Right ventricle myocardium inferior (tissue), 1 donor: ENCODE results near the gene ITPR1. TPM values are rescaled to one million over a fixed set of nuclear protein-coding genes. Genes with fewer than 3 reads are reported as not detected.

Source experiments
- ATAC-seq: fragments of 200-7000 bp; cut with Tn5 transposase; one replicate; pipeline ENCODE4 v1.9.1; 2020; ENCODE audit warnings: mild to moderate bottlenecking, moderate library complexity
- DNase-seq: peaks from one replicate; pipeline ENCODE4 v3.0.0; 2021; ENCODE audit errors: missing footprints
- intact Hi-C: fragments of 100-400 bp; cut with DNase I; formaldehyde crosslinking; loops from one replicate; pipeline ENCODE4 v1.11.0; 2022
- total RNA-seq: library from RNA; stranded (reverse); fragmentation: NEBNext Ultra II Directional; extraction: Animal tissue kit (Norgen Biotek cat#: 25700); gene quantifications from one replicate; pipeline ENCODE4 v1.2.1, GENCODE V29; 2021
- donor health status: DM: no; HTN: yes; CAD: no; lungs with severe emphysema.

The ITPR1 gene
- total RNA-seq, 1 donor from 2014 or later: 22.4 TPM

DNA sequence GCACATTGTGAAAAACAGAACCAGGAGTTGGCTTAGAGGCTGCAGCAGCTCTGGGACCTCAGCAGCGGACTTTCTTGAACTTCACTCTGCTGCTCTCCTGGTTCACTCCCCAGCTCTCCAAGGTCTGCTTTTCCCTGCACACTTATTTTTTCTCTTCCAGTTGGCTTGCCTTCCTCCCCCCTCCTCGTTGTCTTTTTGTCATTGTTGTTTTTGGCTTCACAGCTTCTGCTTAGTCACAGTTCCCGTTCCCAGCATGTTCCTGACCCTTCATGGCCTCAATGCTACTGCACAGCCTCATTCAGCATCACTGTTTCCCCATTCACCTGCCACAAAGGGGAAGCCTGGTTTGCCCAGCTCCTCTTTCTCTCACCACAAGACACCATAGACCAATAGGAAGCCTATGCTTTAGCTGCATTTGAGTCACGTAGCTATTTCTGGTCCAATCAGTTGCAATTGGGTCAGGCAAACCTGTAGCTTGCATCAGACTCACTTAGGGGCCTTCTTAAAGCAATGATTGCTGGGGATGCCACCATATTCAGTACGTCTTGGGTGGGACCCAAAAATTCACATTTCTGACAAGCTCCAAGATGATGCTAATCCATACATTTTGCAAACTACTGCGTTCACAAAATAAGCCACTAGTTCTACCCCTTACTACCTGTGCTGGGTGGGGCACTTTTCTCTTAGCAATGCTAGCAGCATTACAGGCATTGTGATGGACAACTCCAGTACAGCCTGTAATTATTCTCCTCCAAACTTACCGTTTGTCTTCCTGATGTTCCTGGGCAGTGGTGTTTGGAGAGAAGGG is 18.3 kb upstream of the ITPR1 start:
- intact Hi-C loops: no loop called here

DNA sequence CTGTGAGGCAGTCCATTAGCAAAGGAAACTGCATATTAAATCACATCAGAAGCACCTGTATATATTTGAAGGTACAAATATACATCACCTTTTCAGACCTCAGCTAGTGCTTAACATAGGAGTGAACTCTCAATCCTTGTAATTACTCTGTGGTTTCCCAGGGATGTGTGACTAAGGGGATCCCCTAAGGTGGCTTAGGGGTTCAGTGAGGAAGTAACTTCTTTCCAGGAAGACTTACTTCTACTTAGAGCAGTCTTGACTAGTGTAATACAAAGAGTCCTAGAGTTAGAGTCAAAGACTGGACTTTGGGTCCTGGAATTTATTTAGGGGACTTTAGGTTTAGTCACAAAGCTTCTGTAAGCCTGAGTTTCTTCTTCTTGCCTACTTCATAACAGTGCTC is 17.3 kb upstream of the ITPR1 start:
- DNase-seq (no peak), ATAC-seq (no peak)
- intact Hi-C loops: no loop called here

More for the DNA sequence above, 18.3 kb upstream of the ITPR1 start:
- DNase-seq (no peak), ATAC-seq (peak; percentile 80)

DNA sequence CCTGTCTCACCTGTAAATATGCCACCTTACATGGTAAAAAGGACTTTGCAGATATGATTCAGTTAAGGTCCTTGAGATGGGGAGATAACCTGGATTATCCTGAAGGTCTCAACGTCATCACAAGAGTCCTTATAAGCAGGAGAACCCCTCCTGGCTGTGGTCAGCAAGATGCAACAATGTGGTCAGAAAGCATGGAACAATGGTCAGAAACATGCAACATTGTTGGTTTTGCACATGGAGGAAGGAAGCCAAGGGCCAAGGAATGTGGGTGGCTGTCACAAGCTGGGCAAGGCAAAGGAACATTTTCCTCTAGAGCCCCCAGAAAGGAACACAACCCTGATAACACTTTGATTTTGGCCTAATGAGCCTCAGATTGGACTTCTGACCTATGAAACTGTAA is 16.7 kb upstream of the ITPR1 start:
- intact Hi-C loops: no loop called here
- no peak for ATAC-seq
- no peak for DNase-seq

DNA sequence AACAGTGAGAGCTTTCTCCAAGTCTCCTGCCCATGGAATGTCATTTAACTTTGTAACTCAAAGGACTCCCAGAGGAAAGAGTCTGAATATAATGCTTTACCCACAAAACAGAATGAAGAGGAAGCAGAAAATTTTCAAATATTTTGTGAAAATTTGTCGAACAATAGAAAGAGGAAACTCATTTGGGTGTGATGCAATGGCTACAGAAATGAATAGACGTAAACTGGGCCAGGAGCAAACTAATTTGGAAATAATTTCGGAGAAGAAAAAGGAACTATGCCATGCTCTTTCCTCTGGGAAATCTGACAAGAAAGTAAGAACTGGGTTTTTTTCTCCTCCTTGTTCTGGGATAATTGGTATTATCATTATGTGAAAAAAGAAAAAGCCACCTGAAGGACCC is 14.9 kb upstream of the ITPR1 start:
- ATAC-seq (no peak), DNase-seq (no peak)
- intact Hi-C loops: no loop called here

DNA sequence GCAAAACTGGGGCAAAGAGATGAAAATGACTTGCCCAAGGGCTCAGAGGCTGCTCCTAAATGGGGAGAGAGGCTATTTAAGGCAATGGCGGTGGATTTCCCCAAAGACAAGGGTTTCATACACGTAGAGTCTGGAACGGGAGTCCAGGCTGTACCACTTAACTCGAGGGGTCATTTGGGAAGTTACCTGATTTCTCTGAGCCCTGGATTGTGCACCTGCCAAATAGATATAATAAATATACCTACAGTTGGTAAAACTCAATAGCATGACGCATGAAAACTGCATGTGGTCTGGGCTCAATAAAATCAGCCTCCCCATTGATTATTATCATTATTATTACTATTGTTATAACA is 1.3 kb upstream of the ITPR1 start:
- DNase-seq: no peak
- no peak for ATAC-seq
- intact Hi-C loops: loop anchor here (1.0 to 10.0 kb wide), 4 partner anchors 35 to 141 kb away; no protein-coding TSS in a partner anchor

DNA sequence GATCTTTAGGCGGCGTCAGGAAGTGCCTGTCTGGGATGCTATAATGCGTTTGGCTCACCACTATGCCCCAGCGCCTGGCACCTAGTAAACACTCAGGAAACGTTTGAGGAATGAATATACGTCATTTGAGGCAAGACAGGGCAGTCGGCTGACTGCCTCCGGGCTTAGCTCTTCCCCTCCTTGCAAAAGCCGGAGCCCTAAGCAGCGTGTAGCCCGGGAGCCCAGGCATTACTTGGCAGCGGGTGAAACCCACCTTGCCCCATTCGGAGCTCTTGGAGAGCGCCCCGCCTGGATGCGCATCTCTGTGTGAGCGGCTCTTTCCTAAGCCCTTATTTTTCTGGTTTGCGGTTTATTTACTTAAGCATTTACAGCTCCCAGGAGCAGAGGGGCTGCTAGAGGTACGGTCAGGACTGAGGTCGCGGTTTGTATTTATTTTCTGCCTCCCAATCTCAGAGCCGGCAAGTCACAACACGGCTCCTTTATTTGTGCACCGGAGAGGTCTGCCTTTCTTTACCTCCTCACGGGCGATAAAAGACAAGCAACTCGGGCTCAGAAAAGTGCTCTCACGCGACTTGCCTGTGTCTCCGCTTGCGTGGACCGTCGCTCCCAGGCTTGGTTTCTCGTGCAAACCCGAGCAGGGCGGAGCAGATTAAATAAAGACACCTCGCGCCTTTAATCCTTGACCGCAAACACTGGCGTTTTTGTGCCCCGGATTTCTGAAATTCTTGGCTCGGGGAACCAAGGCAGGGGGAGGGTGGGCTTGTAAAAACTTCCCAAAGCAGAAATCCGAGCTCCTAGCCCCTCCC is 737 bp upstream of the ITPR1 start:
- ATAC-seq (peak; percentile 33), DNase-seq (peak; percentile 75)
- intact Hi-C loops: loop anchor here (1.0 to 10.0 kb wide), 4 partner anchors 35 to 141 kb away; no protein-coding TSS in a partner anchor

DNA sequence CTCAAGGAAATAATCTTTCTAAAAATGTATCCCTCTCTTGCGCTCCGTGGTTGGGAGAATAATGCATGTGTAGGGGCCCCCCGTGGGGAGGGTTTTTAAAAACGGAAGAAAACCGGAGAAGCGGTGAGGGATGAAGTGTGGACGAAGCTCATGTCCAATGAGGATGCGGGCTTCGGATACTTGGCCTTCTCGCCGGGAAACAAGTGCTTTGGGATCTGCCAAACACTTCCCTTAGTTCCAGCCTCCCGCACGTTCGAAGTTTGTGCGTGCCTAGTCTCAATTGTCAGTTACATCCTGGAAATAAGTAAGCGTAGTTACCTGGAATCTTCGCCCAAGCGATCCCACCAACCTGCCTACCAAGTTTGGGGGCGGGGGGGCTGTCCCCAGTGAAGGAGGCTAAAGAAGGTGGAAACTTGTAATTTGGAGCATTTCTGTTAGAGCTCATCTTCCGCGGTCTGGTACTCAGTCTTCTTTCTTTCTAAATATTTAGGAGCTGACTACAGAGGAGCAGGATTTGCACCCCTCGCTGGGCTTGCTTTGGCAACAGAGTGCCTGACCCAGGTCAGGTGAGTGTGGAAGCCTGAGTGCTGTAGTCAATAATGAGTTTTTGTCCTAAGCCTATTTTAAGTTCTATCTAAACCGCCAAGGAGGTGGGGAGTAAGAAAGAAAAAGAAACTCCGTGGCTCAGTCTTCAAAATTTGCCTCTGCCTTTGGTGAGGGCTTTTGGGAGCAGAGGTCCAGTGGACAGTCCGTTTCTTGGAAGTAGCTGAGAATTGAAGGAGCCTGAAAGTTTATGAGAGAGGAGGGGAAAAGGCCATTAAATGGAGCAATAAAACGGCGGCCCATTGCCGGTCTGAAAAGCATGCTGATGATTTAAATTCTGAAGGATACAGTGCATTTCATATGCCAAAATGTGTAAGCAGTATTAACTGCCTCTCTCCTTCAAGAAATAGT is 1.1 kb downstream of the ITPR1 start:
- no peak for ATAC-seq
- intact Hi-C loops: loop anchor here (2.0 to 10.0 kb wide), 3 partner anchors 33 to 139 kb away; no protein-coding TSS in a partner anchor
- DNase-seq: no peak

DNA sequence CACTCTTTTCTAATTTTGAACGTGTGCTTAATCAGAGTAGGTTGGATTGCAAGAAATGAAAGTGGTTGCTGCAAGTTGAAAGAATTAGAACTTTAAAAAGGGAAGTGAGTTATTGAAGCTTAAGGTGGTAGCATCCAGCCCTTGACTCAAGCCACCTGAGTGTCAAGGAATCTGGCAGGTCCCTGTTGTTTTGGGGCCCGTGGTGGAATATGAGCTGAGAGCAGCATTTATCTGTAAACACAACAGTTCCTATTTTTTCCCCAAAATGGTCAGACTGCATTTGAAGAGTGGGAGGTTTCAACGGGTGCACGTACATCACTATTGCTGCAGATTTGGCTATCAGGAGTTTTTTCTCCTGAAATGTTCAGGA is 1.7 kb downstream of the ITPR1 start:
- DNase-seq: no peak
- intact Hi-C loops: loop anchor here (5.0 to 10.0 kb wide), 2 partner anchors 32 to 140 kb away; no protein-coding TSS in a partner anchor
- ATAC-seq: no peak

DNA sequence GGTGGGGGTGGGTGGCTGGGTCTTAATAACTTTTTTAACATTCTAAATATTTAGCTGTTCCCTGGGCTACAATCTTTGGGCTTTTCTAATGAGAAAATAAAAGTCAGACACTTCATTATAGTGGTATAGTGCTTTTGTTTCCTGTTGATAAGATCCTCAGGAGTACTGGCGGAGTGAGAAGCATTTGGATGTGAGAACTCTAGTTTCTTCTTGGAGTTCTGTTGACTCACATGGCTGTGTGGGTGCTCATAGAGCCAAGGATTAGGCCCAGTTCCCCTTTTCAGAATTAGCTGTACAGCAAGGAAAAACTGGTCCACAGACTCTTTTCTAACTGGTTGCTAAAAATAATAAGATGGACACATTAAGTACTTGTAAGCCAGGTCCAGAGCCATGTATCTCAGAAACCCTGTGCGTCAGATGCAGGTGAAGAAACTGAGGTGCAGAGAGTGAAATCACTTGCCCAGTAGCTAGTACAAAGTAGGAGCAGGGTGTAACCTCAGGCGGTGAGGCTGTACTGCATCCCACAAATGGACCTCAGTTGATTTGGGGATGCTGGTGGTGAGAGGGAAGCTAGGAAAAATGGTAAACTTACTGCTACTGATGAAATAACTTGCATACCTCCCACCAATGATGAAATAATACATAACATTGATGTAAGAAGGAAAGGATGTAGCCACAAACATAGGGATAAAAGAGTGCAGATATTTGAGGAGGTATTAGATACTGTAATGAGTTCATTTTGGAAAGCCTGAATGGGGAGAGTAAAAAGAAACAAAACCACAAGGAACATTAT is 2.3 kb downstream of the ITPR1 start:
- no peak for ATAC-seq
- DNase-seq: no peak
- intact Hi-C loops: loop anchor here (10.0 kb wide), 1 partner anchor 141 kb away; no protein-coding TSS in a partner anchor

DNA sequence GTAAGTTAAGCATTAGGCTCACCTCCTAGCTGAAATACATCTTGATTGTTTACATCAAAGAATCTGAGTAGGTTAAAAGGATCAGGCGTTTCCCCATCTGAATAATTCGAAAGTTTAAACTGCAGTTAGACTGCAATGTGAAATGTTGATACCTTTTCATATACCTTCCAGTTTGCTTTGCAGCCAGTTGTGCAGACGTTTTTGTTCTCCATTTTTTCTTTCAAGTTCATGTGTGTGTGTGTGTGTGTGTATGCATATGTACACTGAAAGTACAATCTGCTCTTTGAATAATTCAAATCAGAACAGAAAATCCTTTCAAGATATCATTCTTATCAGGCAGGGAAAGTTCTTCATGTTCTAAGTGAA is 2.9 kb downstream of the ITPR1 start:
- intact Hi-C loops: loop anchor here (10.0 kb wide), 1 partner anchor 141 kb away; no protein-coding TSS in a partner anchor
- ATAC-seq (no peak), DNase-seq (no peak)

DNA sequence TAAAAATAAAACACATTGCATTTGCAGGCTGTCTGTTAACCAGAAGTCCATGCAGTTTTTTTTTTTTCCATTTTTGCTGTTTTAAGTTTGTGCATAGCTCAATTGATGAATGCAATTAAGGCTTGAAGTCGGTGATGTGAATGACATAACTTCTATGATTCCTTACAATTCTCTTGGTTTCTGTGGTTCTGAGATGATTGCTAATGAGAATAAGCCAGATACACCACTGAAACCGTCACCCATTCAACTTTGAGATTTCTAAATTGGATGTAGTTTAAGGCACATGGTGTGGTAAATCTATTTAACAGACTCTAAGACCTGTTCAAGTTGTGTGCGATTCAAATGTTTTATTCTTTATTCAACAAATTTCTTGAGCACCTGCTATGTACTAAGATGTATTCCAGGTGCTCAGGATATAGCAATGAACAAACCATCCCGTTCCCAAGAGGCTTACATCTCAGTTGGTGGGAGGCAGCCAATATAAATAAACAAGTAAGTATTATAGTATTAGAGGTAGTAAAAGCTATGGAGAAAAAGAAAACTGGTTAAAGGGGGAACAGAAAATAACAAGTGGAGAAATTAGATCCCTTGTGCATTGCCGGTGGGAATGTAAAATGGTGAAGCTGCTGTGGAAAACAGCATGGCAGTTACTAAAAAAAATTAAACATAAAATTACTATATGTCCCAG is 4.0 kb downstream of the ITPR1 start:
- ATAC-seq (no peak), DNase-seq (no peak)
- intact Hi-C loops: loop anchor here (10.0 kb wide), 1 partner anchor 142 kb away; no protein-coding TSS in a partner anchor

DNA sequence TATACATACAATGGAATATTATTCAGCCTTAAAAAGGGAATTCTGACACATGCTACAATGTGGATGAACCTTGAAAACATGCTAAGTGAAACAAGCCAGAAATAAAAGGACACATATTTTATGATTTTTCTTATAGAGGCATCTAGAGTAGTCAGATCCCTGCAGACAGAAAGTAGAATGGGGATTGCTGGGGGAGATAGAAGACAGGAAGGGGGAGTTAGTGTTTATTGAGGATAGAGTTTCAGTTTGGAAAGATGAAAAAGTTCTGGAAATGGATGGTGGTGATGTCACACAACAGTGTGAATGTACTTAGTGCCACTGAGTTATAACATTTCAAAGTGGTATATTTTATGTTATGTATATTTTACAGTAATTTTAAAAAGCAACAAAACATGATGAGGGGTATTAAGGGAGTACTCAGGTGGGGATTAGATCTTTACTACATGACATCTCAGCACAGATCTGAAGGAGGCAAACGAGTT is 4.7 kb downstream of the ITPR1 start:
- ATAC-seq (no peak), DNase-seq (no peak)
- intact Hi-C loops: loop anchor here (10.0 kb wide), 1 partner anchor 143 kb away; no protein-coding TSS in a partner anchor

DNA sequence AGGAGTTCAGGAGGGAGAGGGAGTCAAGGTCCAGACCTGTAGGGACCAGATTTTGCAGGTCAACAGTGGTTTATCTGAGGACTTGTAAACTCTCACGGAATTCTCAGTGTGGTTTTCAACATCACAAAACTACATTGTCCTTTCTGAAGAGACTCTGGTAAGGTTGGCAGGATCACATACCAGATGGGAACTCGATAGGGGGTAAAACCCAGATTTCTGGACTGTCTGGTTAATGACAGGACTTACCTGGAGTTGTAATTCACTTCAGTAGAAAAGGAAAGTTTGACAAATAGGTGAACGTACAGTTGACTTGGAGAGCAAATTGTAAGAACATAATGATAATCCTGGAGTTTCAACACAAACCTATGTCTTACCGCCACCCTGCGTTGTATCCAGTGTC is 5.3 kb downstream of the ITPR1 start:
- DNase-seq (no peak), ATAC-seq (no peak)
- intact Hi-C loops: loop anchor here (10.0 kb wide), 1 partner anchor 144 kb away; no protein-coding TSS in a partner anchor

DNA sequence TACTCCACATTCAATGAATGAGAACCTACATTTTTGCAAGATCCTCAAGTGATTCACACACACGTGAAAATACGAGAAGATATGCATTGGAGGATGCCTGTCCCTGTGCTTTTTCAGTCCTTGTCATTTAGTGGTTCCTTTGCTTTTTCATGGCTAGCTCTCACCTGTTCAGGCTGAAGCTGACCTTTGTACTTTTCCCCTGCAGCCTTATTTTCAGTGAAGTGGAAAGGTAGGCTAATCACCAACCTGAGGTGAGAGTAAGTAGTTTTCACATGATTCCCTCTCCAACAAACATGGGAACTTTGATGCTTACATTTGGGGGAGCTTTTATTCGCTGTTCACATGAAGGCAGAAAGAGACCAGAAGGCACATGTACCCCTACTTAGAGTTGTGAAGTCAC is 8.3 kb downstream of the ITPR1 start:
- no peak for DNase-seq
- no peak for ATAC-seq
- intact Hi-C loops: no loop called here

DNA sequence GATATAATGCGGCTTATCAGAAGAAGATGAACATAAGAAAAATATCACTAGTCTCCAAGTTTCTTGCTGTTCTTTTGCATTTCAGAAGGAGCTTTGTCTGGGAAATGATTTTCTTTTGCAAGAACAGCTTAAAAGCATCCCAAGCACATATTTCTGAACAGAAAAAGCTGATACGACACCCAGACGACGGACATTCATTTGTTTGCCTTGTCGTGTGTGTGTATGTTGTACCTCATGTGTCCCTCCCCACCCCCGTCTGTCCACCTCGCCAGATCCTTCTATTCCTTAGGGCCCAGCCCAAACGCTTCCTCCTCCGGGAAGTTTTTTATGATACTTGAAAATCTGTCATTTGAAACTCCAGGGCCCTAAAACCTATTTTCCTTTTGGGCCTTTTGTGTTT is 8.8 kb downstream of the ITPR1 start:
- DNase-seq: no peak
- intact Hi-C loops: no loop called here
- no peak for ATAC-seq

DNA sequence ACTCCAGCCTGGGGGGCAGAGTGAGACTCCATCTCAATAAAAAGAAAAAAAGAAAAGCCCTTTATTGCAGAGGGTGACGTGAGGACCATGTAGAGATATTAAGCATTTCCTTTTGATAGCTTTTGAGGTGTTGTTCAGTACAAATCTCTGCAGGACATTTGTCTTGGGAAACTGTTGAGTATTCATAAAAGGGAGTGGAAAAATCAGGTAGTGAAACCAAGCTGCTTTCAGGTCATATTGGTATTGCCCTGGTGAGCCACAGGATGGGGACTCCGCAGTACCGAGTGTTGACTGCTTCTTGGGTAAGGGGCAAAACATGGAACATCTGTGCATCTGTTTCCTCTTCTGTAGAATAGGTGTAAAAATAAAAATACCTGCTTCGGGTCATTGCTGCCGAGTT is 9.9 kb downstream of the ITPR1 start:
- intact Hi-C loops: no loop called here
- DNase-seq: no peak
- no peak for ATAC-seq
